HG03280 (cell line): ENCODE data around the gene SRGAP1.
"Not testable (repeated sequence)": the region's sequence is repeated elsewhere in the genome, so short reads cannot be mapped to it uniquely, and the experiment has no call there.

Experiments
- ATAC-seq: cut with Tn5 transposase; IDR thresholded peaks from one replicate; pipeline ENCODE4 v1.9.1; 2021; ENCODE audit warnings: mild to moderate bottlenecking, moderate library complexity; ENCODE audit not compliant: unreplicated experiment

SRGAP1 gene

GRCh38 chr12:63865448-63865847 lies 20.9 kb downstream of the SRGAP1 start:
- ATAC-seq, result no peak

GRCh38 chr12:63867053-63867452 lies 22.6 kb downstream of the SRGAP1 start:
- ATAC-seq, result no peak

- no peak for ATAC-seq
These were observed 25.2 kb downstream of the SRGAP1 start for GRCh38 chr12:63869656-63870055.

- ATAC-seq, result no peak
These were observed 26.3 kb downstream of the SRGAP1 start for GRCh38 chr12:63870838-63871237.

GRCh38 chr12:63874897-63875480 lies 30.5 kb downstream of the SRGAP1 start:
- ATAC-seq, result no peak

DNA sequence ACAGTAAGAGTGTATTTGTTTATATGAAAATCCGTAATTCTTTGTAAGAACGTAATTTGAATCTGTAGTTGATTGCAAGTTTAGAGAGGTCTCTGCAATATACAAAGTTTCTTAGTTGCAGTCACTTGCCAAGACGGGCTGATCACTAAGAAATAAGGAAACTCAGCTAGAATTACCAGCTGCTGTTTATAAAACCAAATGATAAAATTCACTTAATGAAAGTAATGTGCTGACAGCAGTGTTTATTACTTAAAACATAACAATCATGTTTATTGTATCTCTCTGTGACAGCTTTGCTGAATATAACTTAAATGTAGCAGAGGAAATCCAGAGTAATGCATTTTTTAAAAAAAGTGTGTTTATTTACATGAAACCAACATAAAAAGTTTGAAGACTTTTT lies 31.2 kb downstream of the SRGAP1 start:
- ATAC-seq, result no peak

- ATAC-seq, result no peak
These were observed 32.5 kb downstream of the SRGAP1 start for GRCh38 chr12:63876980-63877379.

GRCh38 chr12:63877693-63878092 lies 33.2 kb downstream of the SRGAP1 start:
- ATAC-seq, result no peak

- not testable (repeated sequence) for ATAC-seq
These were observed 35.7 kb downstream of the SRGAP1 start for GRCh38 chr12:63880235-63880634.

- no peak for ATAC-seq
These were observed 36.3 kb downstream of the SRGAP1 start for GRCh38 chr12:63880742-63881263.

- ATAC-seq, result no peak
These were observed 38.3 kb downstream of the SRGAP1 start for GRCh38 chr12:63882844-63883243.

GRCh38 chr12:63885401-63885800 lies 40.9 kb downstream of the SRGAP1 start:
- ATAC-seq, result no peak

DNA sequence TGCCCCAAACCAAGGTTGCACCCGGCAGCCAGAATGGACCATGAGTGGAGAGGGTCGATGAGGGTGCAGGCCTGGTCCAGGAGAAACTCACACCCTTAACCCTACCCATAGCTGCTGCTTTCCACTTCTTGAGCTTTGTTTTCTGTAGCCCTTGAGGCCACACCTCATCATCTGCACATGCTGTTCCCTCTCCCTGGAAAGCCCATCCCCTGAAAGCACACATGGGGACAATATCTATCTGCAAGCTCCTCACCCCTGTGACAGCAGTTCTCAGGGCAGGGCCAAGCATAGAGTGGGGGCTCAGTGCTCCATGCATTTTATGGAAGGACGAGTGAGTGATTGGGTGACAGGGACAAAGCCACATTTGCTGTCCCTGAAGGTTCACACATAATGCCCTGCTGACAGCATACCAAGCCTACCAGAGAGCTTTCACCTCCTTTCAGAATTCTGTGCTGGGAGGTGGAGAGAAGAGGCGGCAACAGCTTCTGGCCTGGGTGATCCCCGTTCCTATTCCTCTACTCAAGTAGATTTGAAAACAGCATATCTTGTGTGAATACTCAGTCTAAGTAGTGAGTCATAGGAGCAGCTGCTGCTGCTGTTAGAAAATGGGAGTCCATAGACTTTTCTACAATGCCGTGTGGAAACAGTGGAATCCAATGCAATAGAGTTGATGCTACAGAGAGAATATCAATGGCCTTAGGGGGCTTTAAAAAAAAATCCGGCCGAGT lies 44.6 kb downstream of the SRGAP1 start:
- ATAC-seq, result no peak

GRCh38 chr12:63889721-63890509 lies 45.4 kb downstream of the SRGAP1 start:
- ATAC-seq, result no peak

DNA sequence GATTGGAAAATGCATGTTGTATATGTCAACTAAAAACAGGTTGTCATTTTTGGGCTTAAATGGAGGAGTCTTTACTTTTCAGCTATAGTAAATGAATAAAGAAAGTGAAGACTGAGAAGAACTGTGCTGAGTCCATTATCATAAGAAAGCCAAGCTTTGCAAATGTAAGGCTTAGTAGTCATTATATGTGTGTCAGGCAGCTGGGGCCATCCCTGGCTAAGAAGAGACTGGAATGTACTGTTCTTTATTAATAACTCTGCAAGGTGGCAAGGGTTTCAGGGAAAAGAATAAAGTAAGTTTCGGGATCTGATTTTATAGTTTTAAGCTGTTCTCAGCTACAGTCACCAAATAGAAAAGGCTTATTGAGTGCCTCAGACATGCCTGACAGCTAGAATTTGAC lies 48.7 kb downstream of the SRGAP1 start:
- ATAC-seq, result no peak

GRCh38 chr12:63894132-63894531 lies 49.6 kb downstream of the SRGAP1 start:
- no peak for ATAC-seq

GRCh38 chr12:63895841-63896240 lies 51.3 kb downstream of the SRGAP1 start:
- ATAC-seq, result no peak

DNA sequence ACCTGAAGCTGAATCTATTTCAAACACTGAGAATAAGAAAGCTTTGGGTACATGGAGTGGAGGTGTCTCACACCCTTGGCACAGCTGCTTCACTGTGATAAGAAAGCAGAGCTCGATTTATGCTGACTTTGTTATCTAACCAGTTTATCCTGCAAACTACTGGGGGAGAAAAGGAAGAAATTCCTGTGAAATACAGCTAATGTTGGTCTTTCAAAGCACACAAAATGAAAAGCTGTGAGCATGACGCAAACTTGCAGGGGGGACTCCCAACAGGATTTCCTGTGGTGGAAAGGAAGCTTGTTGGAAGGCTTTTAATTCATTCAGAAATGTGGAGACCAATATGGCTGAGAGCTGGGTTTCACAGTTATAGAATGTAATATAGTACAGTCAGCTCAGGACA lies 53.4 kb downstream of the SRGAP1 start:
- no peak for ATAC-seq

GRCh38 chr12:63898764-63899337 lies 54.4 kb downstream of the SRGAP1 start:
- ATAC-seq, result no peak

GRCh38 chr12:63899396-63899795 lies 54.9 kb downstream of the SRGAP1 start:
- no peak for ATAC-seq
